PC-9 (cell line): ENCODE measurements around the gene AK5.

ENCODE experiments used
- CTCF ChIP-seq: fragments of 200-600 bp; sonication (generic); conservative IDR thresholded peaks from 2 replicates; pipeline ENCODE4 v1.6.1; 2017; ENCODE audit warnings: mixed run types, antibody characterized with exemption, mild to moderate bottlenecking, moderate library complexity
- EZH2 ChIP-seq: fragments of 200-600 bp; sonication (generic); IDR thresholded peaks from 2 replicates; pipeline ENCODE4 v1.8.0; 2017; ENCODE audit warnings: antibody characterized with exemption, low read depth

- no peak for TF ChIP-seq CTCF
- TF ChIP-seq EZH2: no peak
These were observed 262.1 kb downstream of the AK5 start for GRCh38 chr1:77543822-77544448.
